Smooth muscle cell (in vitro differentiated cells): Measurements from ENCODE around the gene MANBA. TPM values are rescaled to one million over a fixed set of nuclear protein-coding genes. Genes with fewer than 3 reads are reported as not detected.
A peak's percentile ranks its signal among the peaks of the same experiment; 100 is the strongest.

ENCODE experiments used
- DNase-seq: peaks from one replicate; lab custom pipeline; 2025; ENCODE audit not compliant: unreplicated experiment; lab: John Stamatoyannopoulos, UW
- H2AFZ ChIP-seq: fragments of 200-600 bp; sonication (generic); 2 replicates; pipeline ENCODE4 v1.6.0; 2016; ENCODE audit warnings: antibody characterized with exemption, low read depth, mild to moderate bottlenecking
- H3F3A ChIP-seq: fragments of 200-600 bp; sonication (generic); 2 replicates; pipeline ENCODE4 v1.6.0; 2017; ENCODE audit warnings: antibody characterized with exemption, low read depth
- H3K27ac ChIP-seq: fragments of 200-600 bp; sonication (generic); 2 replicates; pipeline ENCODE4 v1.5.1; 2016; ENCODE audit warnings: low read depth, mild to moderate bottlenecking
- H3K27me3 ChIP-seq: fragments of 200-600 bp; sonication (generic); 2 replicates; pipeline ENCODE4 v1.6.1; 2016; ENCODE audit warnings: low read depth, mild to moderate bottlenecking
- H3K36me3 ChIP-seq: fragments of 200-600 bp; sonication (generic); 2 replicates; pipeline ENCODE4 v1.5.1; 2016; ENCODE audit warnings: low read depth
- H3K4me1 ChIP-seq: fragments of 200-600 bp; sonication (generic); 2 replicates; pipeline ENCODE4 v1.5.1; 2016; ENCODE audit warnings: low read depth
- H3K4me2 ChIP-seq: fragments of 200-600 bp; sonication (generic); 2 replicates; pipeline ENCODE4 v1.6.0; 2016; ENCODE audit warnings: mild to moderate bottlenecking
- H3K4me3 ChIP-seq: fragments of 200-600 bp; sonication (generic); 2 replicates; pipeline ENCODE4 v1.5.1; 2016; ENCODE audit warnings: mild to moderate bottlenecking
- H3K79me2 ChIP-seq: fragments of 200-600 bp; sonication (generic); 2 replicates; pipeline ENCODE4 v1.6.0; 2016; ENCODE audit warnings: low read depth, mild to moderate bottlenecking
- H3K9ac ChIP-seq: fragments of 200-600 bp; sonication (generic); 2 replicates; pipeline ENCODE4 v1.6.0; 2016; ENCODE audit warnings: low read depth
- H3K9me3 ChIP-seq: fragments of 200-600 bp; sonication (generic); replicated peaks from 2 replicates; pipeline ENCODE4 v1.5.1; 2016; ENCODE audit warnings: low read depth
- H4K20me1 ChIP-seq: fragments of 200-600 bp; sonication (generic); 2 replicates; pipeline ENCODE4 v1.6.0; 2016; ENCODE audit warnings: low read depth
- WGBS: methylation state at CpG from one replicate; pipeline ENCODE4 v1.1.7; 2016; ENCODE audit warnings: low lambda C conversion rate; 5-methylcytosine and 5-hydroxymethylcytosine counted together
- polyA plus RNA-seq: library from polyadenylated mRNA; unstranded; fragments of >200 nt; fragmentation: Nextera tagmentation; extraction: Ambion mirVana; gene quantifications from 2 replicates; pipeline ENCODE4 v1.2.1, GENCODE V29; 2016
- total RNA-seq: library from RNA; depleted of rRNA; stranded (reverse); fragments of >200 nt; gene quantifications from 2 replicates; pipeline ENCODE4 v1.2.3, GENCODE V29; 2014
- TF ChIP-seq, protein P1 (sequence below): fragments of 200-600 bp; sonication (generic); IDR thresholded peaks from 2 replicates; pipeline ENCODE4 v1.5.1; 2017; ENCODE audit warnings: borderline replicate concordance, mild to moderate bottlenecking, antibody characterized with exemption; ENCODE audit not compliant: insufficient read depth, poor library complexity, severe bottlenecking

Gene MANBA
- total RNA-seq: 99.9 and 137 TPM in 2 replicates
- polyA plus RNA-seq: 54.0 and 58.1 TPM in 2 replicates

GRCh38 chr4:102760645-102761295, at the start of gene MANBA:
Gene MANBA (minus strand): TSS chr4:102760968. CDS start chr4:102760894, 74 bp downstream.
- TF ChIP-seq, protein P1, sequence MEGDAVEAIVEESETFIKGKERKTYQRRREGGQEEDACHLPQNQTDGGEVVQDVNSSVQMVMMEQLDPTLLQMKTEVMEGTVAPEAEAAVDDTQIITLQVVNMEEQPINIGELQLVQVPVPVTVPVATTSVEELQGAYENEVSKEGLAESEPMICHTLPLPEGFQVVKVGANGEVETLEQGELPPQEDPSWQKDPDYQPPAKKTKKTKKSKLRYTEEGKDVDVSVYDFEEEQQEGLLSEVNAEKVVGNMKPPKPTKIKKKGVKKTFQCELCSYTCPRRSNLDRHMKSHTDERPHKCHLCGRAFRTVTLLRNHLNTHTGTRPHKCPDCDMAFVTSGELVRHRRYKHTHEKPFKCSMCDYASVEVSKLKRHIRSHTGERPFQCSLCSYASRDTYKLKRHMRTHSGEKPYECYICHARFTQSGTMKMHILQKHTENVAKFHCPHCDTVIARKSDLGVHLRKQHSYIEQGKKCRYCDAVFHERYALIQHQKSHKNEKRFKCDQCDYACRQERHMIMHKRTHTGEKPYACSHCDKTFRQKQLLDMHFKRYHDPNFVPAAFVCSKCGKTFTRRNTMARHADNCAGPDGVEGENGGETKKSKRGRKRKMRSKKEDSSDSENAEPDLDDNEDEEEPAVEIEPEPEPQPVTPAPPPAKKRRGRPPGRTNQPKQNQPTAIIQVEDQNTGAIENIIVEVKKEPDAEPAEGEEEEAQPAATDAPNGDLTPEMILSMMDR: no peak
- H4K20me1 ChIP-seq: peaks cover 33% of the 10 kb centered on the region
- H3K27me3 ChIP-seq: no peaks in the 10 kb centered on the region
- DNase-seq: peak; percentile 71
- peak within 1 kb of the TSS; percentile 92 for H3K9ac ChIP-seq
- 2% methylated on average over 40 of the region's 60 CpGs for WGBS
- H3K27ac ChIP-seq: peak within 1 kb of the TSS; percentile 76
- peaks cover 50% of the 10 kb centered on the region for H3K79me2 ChIP-seq
- peaks cover 4% of the 10 kb centered on the region for H3K4me1 ChIP-seq
- H3K9me3 ChIP-seq: no peaks in the 10 kb centered on the region
- no peaks in the 10 kb centered on the region for H3K36me3 ChIP-seq
- peak within 1 kb of the TSS; percentile 93 for H3K4me2 ChIP-seq
- peak within 1 kb of the TSS; percentile 87 for H2AFZ ChIP-seq
- no peaks in the 10 kb centered on the region for H3F3A ChIP-seq
- peak within 1 kb of the TSS; percentile 81 for H3K4me3 ChIP-seq

DNA sequence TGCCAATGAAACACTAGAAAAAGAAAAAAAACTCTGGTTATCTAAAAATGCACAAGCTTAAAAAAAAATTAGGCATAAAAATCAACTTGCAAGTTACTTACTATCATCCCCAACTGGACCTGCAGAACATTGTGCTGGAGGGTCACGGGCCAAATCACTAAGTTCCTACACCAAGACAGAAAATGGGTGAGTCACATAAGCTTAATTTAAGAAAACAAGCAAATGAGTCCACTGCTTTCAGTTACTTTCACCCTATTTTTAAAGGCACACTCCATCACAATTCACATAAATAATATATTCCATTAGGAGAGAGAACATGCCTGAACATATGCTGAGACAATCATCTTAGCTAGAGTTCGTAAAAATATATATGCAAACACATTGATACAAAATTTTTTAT, 48.9 kb upstream of the MANBA start:
- Histone ChIP-seq H2AFZ (no peak overlapping the region), H3K79me2 (peaks cover 100% of the 10 kb centered on the region), H3K4me1 (peaks cover 33% of the 10 kb centered on the region), H3K27ac (peak overlapping the region; percentile 40), H3F3A (peaks cover 28% of the 10 kb centered on the region), H4K20me1 (peaks cover 100% of the 10 kb centered on the region), H3K4me3 (no peak overlapping the region), H3K36me3 (peaks cover 19% of the 10 kb centered on the region), H3K9me3 (no peaks in the 10 kb centered on the region), H3K9ac (no peak overlapping the region), H3K4me2 (peak overlapping the region; percentile 64), H3K27me3 (no peaks in the 10 kb centered on the region)
- WGBS: 79% methylated on average over 2 of the region's 2 CpGs
- TF ChIP-seq, protein P1: no peak
- DNase-seq: no peak

DNA sequence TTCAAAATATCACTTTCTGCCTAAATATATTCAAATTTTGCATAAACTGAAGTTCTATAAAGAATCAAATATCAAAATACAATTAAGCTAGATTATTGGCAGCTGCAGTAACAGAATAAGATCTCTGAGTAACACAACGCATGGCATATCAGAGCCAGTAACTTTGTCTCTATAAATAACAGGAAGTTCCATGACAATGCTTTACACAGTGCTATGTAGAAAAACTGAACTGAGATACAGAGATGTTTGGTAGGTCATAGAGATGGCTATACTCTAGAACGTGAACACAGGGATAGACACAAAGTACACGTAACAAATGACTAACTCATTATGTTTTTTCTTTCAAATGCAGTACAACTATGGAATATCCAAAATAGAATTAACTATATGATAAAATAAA, 48.4 kb upstream of the MANBA start:
- Histone ChIP-seq H3K9ac (no peak overlapping the region), H3K36me3 (peaks cover 19% of the 10 kb centered on the region), H3K4me2 (peak overlapping the region; percentile 64), H3F3A (peaks cover 25% of the 10 kb centered on the region), H2AFZ (no peak overlapping the region), H3K9me3 (no peaks in the 10 kb centered on the region), H3K4me1 (peaks cover 33% of the 10 kb centered on the region), H3K79me2 (peaks cover 100% of the 10 kb centered on the region), H3K4me3 (no peak overlapping the region), H3K27me3 (no peaks in the 10 kb centered on the region), H3K27ac (peak overlapping the region; percentile 40), H4K20me1 (peaks cover 100% of the 10 kb centered on the region)
- 90% methylated on average over 3 of the region's 3 CpGs for WGBS
- TF ChIP-seq, protein P1: no peak
- no peak for DNase-seq

DNA sequence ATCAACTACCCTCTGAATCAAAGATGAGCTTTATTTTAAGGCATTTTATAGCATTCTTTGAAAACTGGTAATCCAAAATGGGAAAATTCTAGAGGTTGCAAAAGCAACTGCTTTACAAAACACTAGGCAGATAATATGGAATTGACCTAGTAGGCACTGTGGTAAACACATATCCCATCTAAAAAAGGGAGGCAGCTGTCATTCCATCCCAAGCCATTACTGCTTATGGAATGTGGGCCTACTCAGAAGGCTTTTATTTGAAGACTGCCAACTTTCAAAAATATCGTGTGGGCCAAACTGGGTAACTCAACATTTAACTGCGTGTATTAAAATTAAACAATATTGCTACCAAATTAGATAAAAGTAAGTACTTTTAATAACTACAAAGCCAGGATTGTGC, 47.2 kb upstream of the MANBA start:
- Histone ChIP-seq H3K27ac (peak overlapping the region; percentile 40), H3F3A (peaks cover 25% of the 10 kb centered on the region), H3K27me3 (no peaks in the 10 kb centered on the region), H3K79me2 (peaks cover 100% of the 10 kb centered on the region), H3K4me1 (peaks cover 23% of the 10 kb centered on the region), H3K9me3 (no peaks in the 10 kb centered on the region), H3K9ac (no peak overlapping the region), H3K4me3 (no peak overlapping the region), H2AFZ (no peak overlapping the region), H4K20me1 (peaks cover 100% of the 10 kb centered on the region), H3K36me3 (peaks cover 19% of the 10 kb centered on the region), H3K4me2 (no peak overlapping the region)
- WGBS: 88% methylated on average over 2 of the region's 2 CpGs
- no peak for DNase-seq
- TF ChIP-seq, protein P1: no peak
